SK-N-SH treated with all-trans-retinoic acid at 6 μM for 48 hours (cell line): Measurements from ENCODE around the gene TTBK1.

Experiments
- ATAC-seq: fragments of 200-7000 bp; cut with Tn5 transposase; 3 replicates; pipeline ENCODE4 v1.9.1; 2020; ENCODE audit warnings: mild to moderate bottlenecking, moderate library complexity
- BACH2 ChIP-seq: fragments of 250-450 bp; sonication (Bioruptor Pico); IDR thresholded peaks from 2 replicates; pipeline ENCODE4 v1.9.0; 2021; ENCODE audit warnings: mild to moderate bottlenecking, borderline replicate concordance
- CREB5 ChIP-seq: fragments of 250-450 bp; sonication (Bioruptor Pico); IDR thresholded peaks from 2 replicates; pipeline ENCODE4 v1.5.1; 2020; ENCODE audit warnings: low read depth, mild to moderate bottlenecking, moderate library complexity
- CSRNP3 ChIP-seq: fragments of 250-450 bp; sonication (Bioruptor Pico); IDR thresholded peaks from 2 replicates; pipeline ENCODE4 v1.5.1; 2021; ENCODE audit warnings: mild to moderate bottlenecking, moderate library complexity
- ESRRG ChIP-seq: fragments of 250-450 bp; sonication (Bioruptor Pico); IDR thresholded peaks from 2 replicates; pipeline ENCODE4 v1.6.1; 2021; ENCODE audit warnings: mild to moderate bottlenecking
- GLIS3 ChIP-seq: fragments of 250-450 bp; sonication (Bioruptor Pico); IDR thresholded peaks from 2 replicates; pipeline ENCODE4 v1.5.0; 2020; ENCODE audit warnings: mild to moderate bottlenecking, moderate library complexity
- ISL1 ChIP-seq: fragments of 250-450 bp; sonication (Bioruptor Pico); IDR thresholded peaks from 2 replicates; pipeline ENCODE4 v2.1.2; 2022; ENCODE audit warnings: mild to moderate bottlenecking, moderate library complexity
- PATZ1 ChIP-seq: fragments of 250-450 bp; sonication (Bioruptor Pico); IDR thresholded peaks from 2 replicates; pipeline ENCODE4 v1.8.0; 2020; ENCODE audit warnings: mild to moderate bottlenecking, moderate library complexity, borderline replicate concordance
- POU6F1 ChIP-seq: fragments of 250-450 bp; sonication (Bioruptor Pico); IDR thresholded peaks from 2 replicates; pipeline ENCODE4 v1.8.0; 2021; ENCODE audit warnings: low read depth, mild to moderate bottlenecking, moderate library complexity, borderline replicate concordance
- PPARA ChIP-seq: fragments of 250-450 bp; sonication (Bioruptor Pico); IDR thresholded peaks from 2 replicates; pipeline ENCODE4 v1.5.0; 2020; ENCODE audit warnings: mild to moderate bottlenecking, borderline replicate concordance
- SNAI2 ChIP-seq: fragments of 250-450 bp; sonication (Bioruptor Pico); IDR thresholded peaks from 2 replicates; pipeline ENCODE4 v1.5.0; 2020; ENCODE audit warnings: mild to moderate bottlenecking, moderate library complexity
- TSHZ2 ChIP-seq: fragments of 250-450 bp; sonication (Bioruptor Pico); IDR thresholded peaks from 2 replicates; pipeline ENCODE4 v1.5.0; 2020; ENCODE audit warnings: mild to moderate bottlenecking, moderate library complexity
- ZC3H10 ChIP-seq: fragments of 250-450 bp; sonication (Bioruptor Pico); IDR thresholded peaks from 2 replicates; pipeline ENCODE4 v1.5.1; 2021; ENCODE audit warnings: mild to moderate bottlenecking, moderate library complexity
- ZFP30 ChIP-seq: fragments of 450-650 bp; formaldehyde crosslinking; IDR thresholded peaks from 2 replicates; pipeline ENCODE4 v1.5.0; 2022; ENCODE audit warnings: mild to moderate bottlenecking, moderate library complexity
- ZNF70 ChIP-seq: fragments of 450-650 bp; formaldehyde crosslinking; IDR thresholded peaks from 2 replicates; pipeline ENCODE4 v1.5.0; 2020; ENCODE audit warnings: mild to moderate bottlenecking, moderate library complexity
- ZNF8 ChIP-seq: fragments of 450-650 bp; formaldehyde crosslinking; IDR thresholded peaks from 2 replicates; pipeline ENCODE4 v1.5.0; 2020; ENCODE audit warnings: mild to moderate bottlenecking, moderate library complexity

TTBK1 gene

GRCh38 chr6:43294536-43294935, 51.3 kb downstream of the TTBK1 start:
- no peak for TF ChIP-seq CSRNP3
- TF ChIP-seq ZNF8 (CRISPR knock-in tag): no peak
- no peak for TF ChIP-seq SNAI2 (CRISPR knock-in tag)
- no peak for TF ChIP-seq PATZ1 (CRISPR knock-in tag)
- TF ChIP-seq ZFP30 (CRISPR knock-in tag): no peak
- TF ChIP-seq BACH2 (CRISPR knock-in tag): no peak
- TF ChIP-seq GLIS3 (CRISPR knock-in tag): no peak
- no peak for TF ChIP-seq PPARA
- TF ChIP-seq, all 23 proteins: peak for 0
- ATAC-seq: no peak

GRCh38 chr6:43295456-43295855, 52.2 kb downstream of the TTBK1 start:
- no peak for ATAC-seq
- no peak for TF ChIP-seq PPARA
- no peak for TF ChIP-seq POU6F1
- TF ChIP-seq TSHZ2 (CRISPR knock-in tag): no peak
- no peak for TF ChIP-seq ZC3H10 (CRISPR knock-in tag)
- TF ChIP-seq PATZ1 (CRISPR knock-in tag): no peak
- no peak for TF ChIP-seq CSRNP3
- no peak for TF ChIP-seq SNAI2 (CRISPR knock-in tag)
- no peak for TF ChIP-seq ESRRG (CRISPR knock-in tag)
- TF ChIP-seq, all 23 proteins: peak for 0

GRCh38 chr6:43296780-43297497, 53.7 kb downstream of the TTBK1 start:
- no peak for ATAC-seq

More at GRCh38 chr6:43296780-43297497, 53.7 kb downstream of the TTBK1 start:
- TF ChIP-seq ZNF70 (CRISPR knock-in tag) (no peak), ZNF8 (CRISPR knock-in tag) (no peak), ZC3H10 (CRISPR knock-in tag) (no peak), TSHZ2 (CRISPR knock-in tag) (no peak), ISL1 (CRISPR knock-in tag) (no peak), CREB5 (no peak)
